K562 (cell line): ENCODE data around the gene SLC12A9. TPM values are rescaled to one million over a fixed set of nuclear protein-coding genes. Genes with fewer than 3 reads are reported as not detected.
A peak's percentile ranks its signal among the peaks of the same experiment; 100 is the strongest.

ENCODE experiments used
- CBX3 ChIP-seq, 2 experiments: IDR thresholded peaks; 1 replicate in 1 of 2; 2 replicates in 1 of 2; pipeline ENCODE4 v1.6.1; 2012; ENCODE audit warnings: inconsistent platforms in 2 of 2, low read length in 2 of 2, borderline replicate concordance in 1 of 2, control low read depth in 1 of 2
- CTCFL ChIP-seq: IDR thresholded peaks from 2 replicates; pipeline ENCODE4 v1.6.1; 2011; ENCODE audit warnings: borderline replicate concordance, low read depth, mild to moderate bottlenecking, moderate library complexity, low read length; ENCODE audit not compliant: insufficient read depth, poor library complexity, severe bottlenecking
- ETS2 ChIP-seq: IDR thresholded peaks from 2 replicates; pipeline ENCODE4 v1.6.1; 2016; ENCODE audit warnings: borderline replicate concordance, missing genetic modification characterization, mild to moderate bottlenecking, moderate library complexity, missing compliant biosample characterization; ENCODE audit not compliant: poor library complexity, severe bottlenecking
- FOSL1 ChIP-seq: fragments of 200-800 bp; sonication (Bioruptor generic); conservative IDR thresholded peaks from 2 replicates; pipeline ENCODE4 v1.6.1; 2016; ENCODE audit warnings: missing genetic modification characterization, missing compliant biosample characterization
- HNRNPH1 ChIP-seq: fragments of 200-400 bp; formaldehyde crosslinking; optimal IDR thresholded peaks from 2 replicates; pipeline ENCODE3; 2017; ENCODE audit warnings: low read depth, mild to moderate bottlenecking, low read length, moderate library complexity
- KAT8 ChIP-seq: fragments of 450-650 bp; IDR thresholded peaks from 2 replicates; pipeline ENCODE4 v1.6.1; 2016; ENCODE audit warnings: low read depth, mild to moderate bottlenecking
- KHSRP ChIP-seq: fragments of 450-650 bp; IDR thresholded peaks from 2 replicates; pipeline ENCODE4 v1.6.1; 2017
- MTA2 ChIP-seq: fragments of 450-650 bp; IDR thresholded peaks from 2 replicates; pipeline ENCODE4 v1.6.1; 2016; ENCODE audit warnings: low read depth
- NCOA4 ChIP-seq: fragments of 450-650 bp; IDR thresholded peaks from 2 replicates; pipeline ENCODE4 v1.6.1; 2018; ENCODE audit warnings: mild to moderate bottlenecking; ENCODE audit not compliant: partially characterized antibody
- PRPF4 ChIP-seq: fragments of 200-400 bp; formaldehyde crosslinking; IDR thresholded peaks from one replicate; pipeline ENCODE4 v1.6.1; 2017; ENCODE audit warnings: low read length, low read depth, mild to moderate bottlenecking; ENCODE audit not compliant: insufficient read depth, poor library complexity, severe bottlenecking
- PTBP1 ChIP-seq: fragments of 200-400 bp; formaldehyde crosslinking; IDR thresholded peaks from 2 replicates; pipeline ENCODE4 v1.6.1; 2017; ENCODE audit warnings: low read depth, low read length
- PURB ChIP-seq: sonication (generic); formaldehyde crosslinking; IDR thresholded peaks from 2 replicates; pipeline ENCODE4 v1.9.0; 2021; ENCODE audit warnings: low read depth, mild to moderate bottlenecking, missing genetic modification reagents
- RBM17 ChIP-seq: fragments of 200-400 bp; formaldehyde crosslinking; IDR thresholded peaks from 2 replicates; pipeline ENCODE4 v1.6.1; 2017; ENCODE audit warnings: low read depth, mild to moderate bottlenecking, low read length, borderline replicate concordance
- SETDB1 ChIP-seq: IDR thresholded peaks from one replicate; pipeline ENCODE4 v1.6.1; 2012; ENCODE audit warnings: low read length, control low read depth, inconsistent platforms
- SMAD3 ChIP-seq: fragments of 450-650 bp; formaldehyde crosslinking; conservative IDR thresholded peaks from 2 replicates; pipeline ENCODE4 v1.4.0; 2020; ENCODE audit warnings: mild to moderate bottlenecking
- TBL1XR1 ChIP-seq, 2 experiments: IDR thresholded peaks; 2 replicates each; pipeline ENCODE4 v1.6.1; 2012; ENCODE audit warnings: improper control_type of control experiment in 2 of 2, low read length in 2 of 2, mild to moderate bottlenecking in 1 of 2
- XRCC4 ChIP-seq: IDR thresholded peaks from one replicate; pipeline ENCODE4 v1.6.1; 2011; ENCODE audit not compliant: insufficient read depth, insufficient read length; ENCODE audit errors: extremely low read depth
- ZFP30 ChIP-seq: fragments of 250-450 bp; sonication (Bioruptor Pico); IDR thresholded peaks from 2 replicates; pipeline ENCODE4 v1.8.0; 2022; ENCODE audit warnings: moderate library complexity, mild to moderate bottlenecking, inconsistent platforms, borderline replicate concordance
- ZNF12 ChIP-seq: sonication (generic); formaldehyde crosslinking; IDR thresholded peaks from 2 replicates; pipeline ENCODE4 v1.4.0; 2020; ENCODE audit warnings: mild to moderate bottlenecking, missing genetic modification reagents
- ZNF143 ChIP-seq: sonication (generic); formaldehyde crosslinking; IDR thresholded peaks from 2 replicates; pipeline ENCODE4 v1.9.0; 2022; ENCODE audit warnings: mild to moderate bottlenecking, missing genetic modification reagents
- ZNF212 ChIP-seq: fragments of 450-650 bp; formaldehyde crosslinking; IDR thresholded peaks from 2 replicates; pipeline ENCODE4 v1.4.0; 2020; ENCODE audit warnings: mild to moderate bottlenecking
- ZNF717 ChIP-seq: fragments of 250-450 bp; sonication (Bioruptor Pico); IDR thresholded peaks from 2 replicates; pipeline ENCODE4 v1.5.0; 2021
- polyA plus RNA-seq, 8 experiments: library from polyadenylated mRNA; depleted of rRNA in 4 of 8; stranded (reverse) in 5 of 8; unstranded in 3 of 8; fragments of >200 nt; fragmentation: Nextera tagmentation in 2 of 8; fragmentation: Illumina TruSeq in 1 of 8; extraction: Ambion mirVana in 2 of 8; extraction: Trizol in 1 of 8; gene quantifications; 2 replicates each; pipeline versions ENCODE4 v1.2.1 to v1.2.3, GENCODE V29; 2011 to 2014; ENCODE audit warnings: inconsistent platforms in 1 of 8, missing spikeins in 1 of 8
- total RNA-seq, 7 experiments: library from RNA; depleted of rRNA in 6 of 7; stranded (reverse); fragments of >200 nt in 6 of 7; fragmentation: Illumina TruSeq in 2 of 7; extraction: Trizol in 2 of 7; gene quantifications; 2 replicates each; pipeline versions ENCODE4 v1.2.1 to v1.2.3, GENCODE V29; 2011 to 2021; ENCODE audit warnings: low replicate concordance in 1 of 7
- TF ChIP-seq, protein P1 (sequence below): fragments of 450-650 bp; conservative IDR thresholded peaks from 2 replicates; pipeline ENCODE4 v1.6.1; 2016; ENCODE audit warnings: missing genetic modification characterization, low read depth, mild to moderate bottlenecking, missing compliant biosample characterization, moderate library complexity
- TF ChIP-seq, protein P2 (sequence below), 2 experiments: IDR thresholded peaks; 2 replicates each; pipeline ENCODE4 v1.6.1; 2011; ENCODE audit warnings: borderline replicate concordance in 1 of 2, control low read depth in 1 of 2, low read depth in 1 of 2, low read length in 1 of 2, mild to moderate bottlenecking in 1 of 2, mixed read lengths in 1 of 2, moderate library complexity in 1 of 2; ENCODE audit not compliant: insufficient read depth in 1 of 2, insufficient read length in 1 of 2, poor library complexity in 1 of 2, severe bottlenecking in 1 of 2; ENCODE audit errors: extremely low read depth in 1 of 2

Gene SLC12A9
- total and polyA plus RNA-seq, 9 of the 15 experiments (the other 6 are each of a cell fraction or from before 2014, with no cell fraction given): 0.06 to 20.2 (median 10.7) TPM

GRCh38 chr7:100874577-100875355 is 22.3 kb downstream of the SLC12A9 start, which contains the start of gene SRRT (continued):
- TF ChIP-seq FOSL1 (tag) (0 out of 2 replicates have a peak, but pooled peaks have one; percentile 3), ZNF717 (CRISPR knock-in tag) (no peak), ZNF143 (CRISPR knock-in tag) (peak; percentile 76), CTCFL (peak; percentile 69), CBX3 (IDR thresholded peaks at IDR 0.05; ENCODE audit: borderline replicate concordance in 1 of 2, low read length in 2 of 2) (peak in 1 of 2 experiments; percentile 94; a peak in 1 of 3 replicates), SMAD3 (peak; percentile 92), TBL1XR1 (IDR thresholded peaks at IDR 0.05; ENCODE audit: low read length in 2 of 2) (peak in 1 of 2 experiments; percentile 29; a peak in 2 of 4 replicates), PTBP1 (0 out of 2 replicates have a peak, but pooled peaks have one; percentile 16), PRPF4 (no peak), HNRNPH1 (no peak), KHSRP (no peak), ZFP30 (no peak), KAT8 (peak; percentile 99), ZNF12 (CRISPR knock-in tag) (peak; percentile 26; the same call in 1 of the 2 replicates), NCOA4 (no peak), MTA2 (no peak), SETDB1 (no peak), RBM17 (no peak), XRCC4 (no peak), ZNF212 (CRISPR knock-in tag) (peak; percentile 82; the same call in 1 of the 2 replicates), PURB (no peak), ETS2 (no peak)
- TF ChIP-seq, protein P1, sequence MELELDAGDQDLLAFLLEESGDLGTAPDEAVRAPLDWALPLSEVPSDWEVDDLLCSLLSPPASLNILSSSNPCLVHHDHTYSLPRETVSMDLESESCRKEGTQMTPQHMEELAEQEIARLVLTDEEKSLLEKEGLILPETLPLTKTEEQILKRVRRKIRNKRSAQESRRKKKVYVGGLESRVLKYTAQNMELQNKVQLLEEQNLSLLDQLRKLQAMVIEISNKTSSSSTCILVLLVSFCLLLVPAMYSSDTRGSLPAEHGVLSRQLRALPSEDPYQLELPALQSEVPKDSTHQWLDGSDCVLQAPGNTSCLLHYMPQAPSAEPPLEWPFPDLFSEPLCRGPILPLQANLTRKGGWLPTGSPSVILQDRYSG: peak; percentile 70
- TF ChIP-seq, protein P2, sequence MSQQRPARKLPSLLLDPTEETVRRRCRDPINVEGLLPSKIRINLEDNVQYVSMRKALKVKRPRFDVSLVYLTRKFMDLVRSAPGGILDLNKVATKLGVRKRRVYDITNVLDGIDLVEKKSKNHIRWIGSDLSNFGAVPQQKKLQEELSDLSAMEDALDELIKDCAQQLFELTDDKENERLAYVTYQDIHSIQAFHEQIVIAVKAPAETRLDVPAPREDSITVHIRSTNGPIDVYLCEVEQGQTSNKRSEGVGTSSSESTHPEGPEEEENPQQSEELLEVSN (IDR thresholded peaks at IDR 0.05; ENCODE audit: borderline replicate concordance in 1 of 2, extremely low read depth in 1 of 2, insufficient read depth in 1 of 2, insufficient read length in 1 of 2, low read depth in 1 of 2, low read length in 1 of 2, poor library complexity in 1 of 2, severe bottlenecking in 1 of 2): peak; percentile 88 to 94
